HG02885 (cell line): Measurements from ENCODE around the gene HSPA9.
A peak's percentile ranks its signal among the peaks of the same experiment; 100 is the strongest.

Experiments
- ATAC-seq: cut with Tn5 transposase; IDR thresholded peaks from one replicate; pipeline ENCODE4 v1.9.1; 2021; ENCODE audit warnings: mild to moderate bottlenecking; ENCODE audit not compliant: unreplicated experiment, poor library complexity

HSPA9 gene

GRCh38 chr5:138575194-138576015, at the start of gene HSPA9:
Gene HSPA9 (minus strand): TSS chr5:138575401. CDS start chr5:138575318, 83 bp downstream.
- peak; percentile 85 for ATAC-seq

GRCh38 chr5:138623053-138623452, 47.9 kb upstream of the HSPA9 start:
- ATAC-seq = no peak

- ATAC-seq = no peak
These were observed 46.9 kb upstream of the HSPA9 start for GRCh38 chr5:138622051-138622450.

GRCh38 chr5:138620663-138621224, 45.5 kb upstream of the HSPA9 start:
- ATAC-seq = no peak

- no peak for ATAC-seq
These were observed 41.3 kb upstream of the HSPA9 start for GRCh38 chr5:138616508-138616907.

- ATAC-seq = no peak
These were observed 40.3 kb upstream of the HSPA9 start for GRCh38 chr5:138615461-138615860.

- ATAC-seq = no peak
These were observed 36.5 kb upstream of the HSPA9 start for GRCh38 chr5:138611678-138612218.

- no peak for ATAC-seq
These were observed 35.9 kb upstream of the HSPA9 start for GRCh38 chr5:138610918-138611677.

GRCh38 chr5:138610415-138610917, 35.3 kb upstream of the HSPA9 start:
- no peak for ATAC-seq

GRCh38 chr5:138606378-138607064, 31.3 kb upstream of the HSPA9 start:
- no peak for ATAC-seq

GRCh38 chr5:138605254-138605972, 30.2 kb upstream of the HSPA9 start:
- ATAC-seq = no peak

- no peak for ATAC-seq
These were observed 29.1 kb upstream of the HSPA9 start for GRCh38 chr5:138604176-138604785.

- ATAC-seq = peak; percentile 72
These were observed 28.2 kb upstream of the HSPA9 start for GRCh38 chr5:138603249-138603920.

GRCh38 chr5:138602371-138603000, 27.3 kb upstream of the HSPA9 start:
- no peak for ATAC-seq

- no peak for ATAC-seq
These were observed 26.2 kb upstream of the HSPA9 start for GRCh38 chr5:138601444-138601843.

- ATAC-seq = no peak
These were observed 25.2 kb upstream of the HSPA9 start for GRCh38 chr5:138600446-138600845.

- no peak for ATAC-seq
These were observed 22.6 kb upstream of the HSPA9 start for GRCh38 chr5:138597661-138598400.
